ENCODE measurements around the gene COG8.

The COG8 gene

GRCh38 chr16:69283851-69284250 is 55.5 kb downstream of the COG8 start:
- no peak for DNase-seq

- DNase-seq, result no peak
Observed at GRCh38 chr16:69277413-69277812, 62.0 kb downstream of the COG8 start.
